SKM-1 treated with dmso at 0.1 percent for 144 hours (cell line): ENCODE data around the gene TEX261.

Experiments used
- DNase-seq: peaks from one replicate; lab custom pipeline; 2025; ENCODE audit not compliant: unreplicated experiment; lab: John Stamatoyannopoulos, UW

TEX261 gene

DNA sequence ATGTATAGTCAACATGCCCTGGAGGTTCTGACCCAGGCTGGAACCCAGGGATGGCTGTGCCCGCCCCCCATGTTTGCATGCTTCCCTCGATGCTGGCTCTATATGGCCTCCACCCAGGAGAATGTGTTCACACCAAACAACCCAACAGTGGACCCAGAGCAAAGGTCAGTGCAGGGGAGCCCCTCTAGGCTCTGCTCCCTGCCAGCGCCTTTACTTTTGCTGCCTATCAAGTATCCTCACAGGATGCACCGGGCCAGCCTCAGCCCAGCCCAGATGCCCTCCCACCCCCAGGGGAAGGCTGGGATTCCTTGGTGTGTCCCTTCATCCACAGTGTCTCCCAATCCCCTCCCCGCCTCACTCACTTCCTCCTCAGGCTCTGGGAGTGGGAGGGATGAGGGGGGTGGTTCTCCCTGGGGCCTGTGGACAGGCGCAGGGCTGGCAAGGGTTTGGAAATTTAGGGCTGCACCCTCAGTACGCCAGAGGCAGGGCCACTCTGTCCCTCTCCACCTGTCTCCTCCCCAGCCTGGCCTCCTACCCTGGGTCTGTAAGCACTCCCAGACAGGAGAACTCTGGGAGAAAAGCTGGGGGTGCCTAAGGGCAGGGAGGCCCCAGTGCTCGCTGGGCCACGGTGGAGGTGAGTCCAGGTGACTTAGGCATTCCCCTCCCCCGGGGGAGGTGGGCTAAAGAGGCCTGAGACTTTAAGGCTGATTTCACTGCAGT lies 56.6 kb downstream of the TEX261 start:
- no peak for DNase-seq

DNA sequence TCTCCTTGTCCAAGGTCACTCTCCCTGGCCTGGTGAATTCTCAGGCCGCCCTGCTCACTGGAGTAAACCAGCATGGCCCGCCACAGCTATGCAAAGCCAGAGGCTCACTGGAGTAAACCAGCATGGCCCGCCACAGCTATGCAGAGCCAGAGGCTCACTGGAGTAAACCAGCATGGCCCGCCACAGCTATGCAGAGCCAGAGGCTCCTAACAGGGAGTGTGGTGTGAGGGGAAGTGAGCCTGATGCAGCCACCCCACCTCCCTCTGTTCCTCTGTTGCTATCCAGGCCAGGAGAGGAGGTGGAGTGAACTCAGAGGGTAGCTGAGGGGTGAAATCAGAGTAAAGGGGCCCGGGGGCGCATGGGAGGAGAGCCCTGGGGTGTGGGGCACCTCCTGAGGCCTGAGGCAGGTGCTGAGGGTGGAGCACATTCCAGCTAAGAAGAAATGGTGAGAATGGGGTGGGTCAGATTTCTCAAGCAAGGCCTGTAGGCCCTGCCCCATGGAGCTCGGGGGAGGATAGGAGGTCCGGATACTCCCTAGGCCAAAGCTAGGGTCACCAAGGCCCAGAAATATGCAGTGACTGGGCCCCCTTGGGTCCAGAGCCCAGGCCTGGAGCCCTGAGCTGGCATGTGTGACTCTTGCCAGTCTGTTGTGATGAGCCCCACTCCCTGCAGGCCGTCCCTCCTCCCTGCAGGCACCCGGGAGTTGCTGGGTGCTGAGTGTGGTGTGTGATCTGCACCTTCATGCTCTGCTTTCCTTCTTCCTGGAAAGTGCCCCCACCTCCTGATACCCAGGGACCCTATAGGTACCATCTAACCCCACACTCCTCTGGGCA lies 57.5 kb downstream of the TEX261 start:
- no peak for DNase-seq

DNA sequence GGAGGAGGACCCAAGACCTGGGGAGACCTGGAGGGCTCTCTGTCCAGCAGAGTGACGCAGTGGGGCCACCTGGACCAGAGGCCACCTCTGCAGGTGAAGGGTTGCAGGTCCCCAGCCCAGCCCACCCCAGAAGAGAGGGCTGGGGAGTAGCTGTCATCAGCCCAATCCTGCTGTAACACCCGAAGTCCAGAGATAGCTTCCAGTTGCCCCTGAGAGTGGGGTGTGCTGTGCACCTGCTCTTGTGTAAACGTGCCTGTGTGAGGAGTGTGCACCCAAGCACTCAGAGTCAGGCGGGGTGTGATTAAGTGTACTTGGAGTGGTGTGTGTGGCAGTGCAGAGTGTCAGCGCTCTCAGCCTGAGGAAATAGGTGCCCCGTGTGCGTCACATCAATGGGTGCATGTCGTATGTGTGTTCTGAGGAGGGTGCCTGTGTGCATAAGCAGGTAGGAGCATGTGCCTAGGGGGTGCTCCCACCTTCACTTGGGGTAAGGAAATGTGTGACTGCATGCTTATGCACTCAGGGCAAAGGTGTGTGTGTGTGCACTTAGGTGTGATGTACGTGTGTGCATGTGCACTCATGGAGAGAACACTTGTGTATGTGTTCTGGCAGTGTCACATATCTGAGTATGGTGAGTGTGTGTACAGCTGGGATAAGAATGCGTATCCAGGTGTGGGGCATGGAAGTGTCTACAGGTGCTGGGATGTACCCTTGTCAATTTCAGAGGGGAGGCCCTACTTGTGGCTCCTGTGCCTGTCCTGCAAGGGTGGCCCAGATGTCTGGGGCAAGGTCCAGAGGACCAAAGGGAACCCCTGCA lies 58.3 kb downstream of the TEX261 start:
- no peak for DNase-seq
